Mesenchymal stem cell (in vitro differentiated cells and primary cell): ENCODE data around the gene ENPP6.

Experiments
- DNase-seq: peaks from one replicate; pipeline ENCODE4 v3.0.0-alpha.2; 2013
- H2AFZ ChIP-seq: one replicate; pipeline ENCODE4 v1.6.1; 2013; ENCODE audit warnings: low read depth, mild to moderate bottlenecking, control low read depth, inconsistent platforms, low read length, moderate library complexity
- H2AK5ac ChIP-seq: 2 replicates; pipeline ENCODE4 v1.6.1; 2013; ENCODE audit warnings: low read length, moderate library complexity, mild to moderate bottlenecking, inconsistent platforms; ENCODE audit not compliant: severe bottlenecking
- H2BK120ac ChIP-seq: one replicate; pipeline ENCODE4 v1.6.1; 2013; ENCODE audit warnings: low read depth, mild to moderate bottlenecking, inconsistent platforms, low read length, moderate library complexity
- H2BK12ac ChIP-seq, 2 experiments: one replicate each; pipeline ENCODE4 v1.6.1; 2013; ENCODE audit warnings: inconsistent platforms in 2 of 2, low read length in 2 of 2, mild to moderate bottlenecking in 2 of 2, moderate library complexity in 2 of 2, control low read depth in 1 of 2
- H2BK15ac ChIP-seq: one replicate; pipeline ENCODE4 v1.6.1; 2013; ENCODE audit warnings: mild to moderate bottlenecking, low read depth, inconsistent platforms; ENCODE audit not compliant: poor library complexity, severe bottlenecking
- H2BK5ac ChIP-seq: 2 replicates; pipeline ENCODE4 v1.6.1; 2013; ENCODE audit warnings: low read depth, mild to moderate bottlenecking, low read length, control low read depth, inconsistent platforms; ENCODE audit not compliant: poor library complexity, severe bottlenecking
- H3K14ac ChIP-seq, 2 experiments: one replicate each; pipeline ENCODE4 v1.6.1; 2013; ENCODE audit warnings: inconsistent platforms in 2 of 2, low read length in 2 of 2, control low read depth in 1 of 2, mild to moderate bottlenecking in 1 of 2, moderate library complexity in 1 of 2
- H3K18ac ChIP-seq, 2 experiments: one replicate each; pipeline ENCODE4 v1.6.1; 2013; ENCODE audit warnings: inconsistent platforms in 2 of 2, low read length in 2 of 2, control low read depth in 1 of 2, low read depth in 1 of 2, mild to moderate bottlenecking in 1 of 2
- H3K23ac ChIP-seq, 2 experiments: one replicate each; pipeline ENCODE4 v1.6.1; 2013; ENCODE audit warnings: inconsistent platforms in 2 of 2, low read length in 2 of 2, mild to moderate bottlenecking in 2 of 2, moderate library complexity in 2 of 2, control low read depth in 1 of 2
- H3K27ac ChIP-seq: 2 replicates; pipeline ENCODE4 v1.5.1; 2013; ENCODE audit warnings: mild to moderate bottlenecking, moderate library complexity, low read length, control low read depth, inconsistent platforms; ENCODE audit not compliant: poor library complexity, severe bottlenecking
- H3K27me3 ChIP-seq, 2 experiments: 2 replicates each; pipeline versions ENCODE4 v1.6.1 to v1.7.0; 2013; ENCODE audit warnings: low read length in 2 of 2, mild to moderate bottlenecking in 2 of 2, moderate library complexity in 2 of 2, control low read depth in 1 of 2, inconsistent platforms in 1 of 2; ENCODE audit not compliant: control insufficient read depth in 1 of 2, insufficient read depth in 1 of 2
- H3K36me3 ChIP-seq, 2 experiments: 2 replicates each; pipeline versions ENCODE4 v1.6.1 to v1.7.0; 2013; ENCODE audit warnings: low read length in 2 of 2, control low read depth in 1 of 2, inconsistent platforms in 1 of 2, low read depth in 1 of 2, mild to moderate bottlenecking in 1 of 2; ENCODE audit not compliant: insufficient read depth in 2 of 2, control insufficient read depth in 1 of 2
- H3K4ac ChIP-seq, 2 experiments: one replicate each; pipeline ENCODE4 v1.6.1; 2013; ENCODE audit warnings: inconsistent platforms in 2 of 2, low read length in 2 of 2, mild to moderate bottlenecking in 2 of 2, moderate library complexity in 2 of 2, control low read depth in 1 of 2, low read depth in 1 of 2
- H3K4me1 ChIP-seq: 2 replicates; pipeline ENCODE4 v1.6.1; 2013; ENCODE audit warnings: low read depth, low read length, control low read depth; ENCODE audit not compliant: control insufficient read depth, insufficient read depth
- H3K4me2 ChIP-seq: 2 replicates; pipeline ENCODE4 v1.6.1; 2013; ENCODE audit warnings: low read length, mild to moderate bottlenecking, inconsistent platforms; ENCODE audit not compliant: poor library complexity, severe bottlenecking
- H3K4me3 ChIP-seq, 2 experiments: 2 replicates each; pipeline versions ENCODE4 v1.5.1 to v1.7.0; 2013; ENCODE audit warnings: low read length in 2 of 2, mild to moderate bottlenecking in 2 of 2, control low read depth in 1 of 2, low read depth in 1 of 2; ENCODE audit not compliant: insufficient read depth in 1 of 2
- H3K79me1 ChIP-seq: replicated peaks from 2 replicates; pipeline ENCODE4 v1.6.1; 2013; ENCODE audit warnings: mild to moderate bottlenecking, control low read depth, low read length, inconsistent platforms; ENCODE audit not compliant: poor library complexity, severe bottlenecking
- H3K9ac ChIP-seq: 2 replicates; pipeline ENCODE4 v1.7.0; 2013; ENCODE audit warnings: mild to moderate bottlenecking, low read length, moderate library complexity
- H3K9me3 ChIP-seq: 2 replicates; pipeline ENCODE4 v1.7.0; 2013; ENCODE audit warnings: mild to moderate bottlenecking, low read length; ENCODE audit not compliant: control insufficient read depth
- H4K8ac ChIP-seq: one replicate; pipeline ENCODE4 v1.6.1; 2013; ENCODE audit warnings: inconsistent platforms, mild to moderate bottlenecking, low read length, moderate library complexity
- H4K91ac ChIP-seq: one replicate; pipeline ENCODE4 v1.6.1; 2013; ENCODE audit warnings: mild to moderate bottlenecking, low read length, inconsistent platforms
- WGBS: methylation state at CpG from one replicate; pipeline ENCODE4 v1.1.7; 2013; ENCODE audit warnings: mixed read lengths; 5-methylcytosine and 5-hydroxymethylcytosine counted together

Gene ENPP6

GRCh38 chr4:184115399-184115798 lies 102.3 kb downstream of the ENPP6 start:
- Histone ChIP-seq H3K4me3 (no peak overlapping the region), H3K18ac (no peak overlapping the region), H3K27ac (no peak overlapping the region), H2AFZ (no peak overlapping the region), H2AK5ac (no peak overlapping the region), H3K23ac (no peak overlapping the region), H3K36me3 (no peaks in the 10 kb centered on the region), H3K9ac (no peak overlapping the region), H3K79me1 (no peaks in the 10 kb centered on the region), H3K9me3 (peaks cover 5% of the 10 kb centered on the region), H2BK12ac (no peak overlapping the region), H3K27me3 (peaks cover 0 to 14% of the 10 kb centered on the region in 2 experiments), H3K4ac (no peak overlapping the region), H4K8ac (no peak overlapping the region), H2BK5ac (no peak overlapping the region), H3K4me2 (no peak overlapping the region), H2BK15ac (no peak overlapping the region), H2BK120ac (no peak overlapping the region), H4K91ac (no peak overlapping the region), H3K4me1 (no peaks in the 10 kb centered on the region), H3K14ac (no peak overlapping the region)
- WGBS, result 82% methylated on average over 4 of the region's 4 CpGs
- no peak for DNase-seq

- no peak overlapping the region for H4K8ac ChIP-seq
- H3K23ac ChIP-seq, result no peak overlapping the region
- H4K91ac ChIP-seq, result no peak overlapping the region
- no peaks in the 10 kb centered on the region for H3K36me3 ChIP-seq
- H2AFZ ChIP-seq, result no peak overlapping the region
- H3K14ac ChIP-seq, result no peak overlapping the region
- H3K9me3 ChIP-seq, result peaks cover 6% of the 10 kb centered on the region
- H3K79me1 ChIP-seq, result no peaks in the 10 kb centered on the region
- H3K4ac ChIP-seq, result no peak overlapping the region
- no peak overlapping the region for H3K4me2 ChIP-seq
- no peak overlapping the region for H3K18ac ChIP-seq
- H3K4me3 ChIP-seq, result no peak overlapping the region
- no peaks in the 10 kb centered on the region for H3K4me1 ChIP-seq
- no peak overlapping the region for H3K9ac ChIP-seq
- no peak overlapping the region for H2BK15ac ChIP-seq
- no peak overlapping the region for H3K27ac ChIP-seq
- no peak overlapping the region for H2AK5ac ChIP-seq
- H2BK5ac ChIP-seq, result no peak overlapping the region
- no peak overlapping the region for H2BK120ac ChIP-seq
- no peak for DNase-seq
- WGBS, result 85% methylated on average over 8 of the region's 8 CpGs
- H3K27me3 ChIP-seq, result peaks cover 0 to 18% of the 10 kb centered on the region in 2 experiments
- H2BK12ac ChIP-seq, result no peak overlapping the region
Measured at GRCh38 chr4:184114431-184114830, 103.2 kb downstream of the ENPP6 start.

- DNase-seq, result no peak
- Histone ChIP-seq H3K23ac (no peak overlapping the region), H3K4ac (no peak overlapping the region), H4K91ac (no peak overlapping the region), H3K36me3 (no peaks in the 10 kb centered on the region), H2AFZ (no peak overlapping the region), H3K4me2 (no peak overlapping the region), H3K4me1 (no peaks in the 10 kb centered on the region), H2BK12ac (no peak overlapping the region), H2BK5ac (no peak overlapping the region), H2BK15ac (no peak overlapping the region), H3K18ac (no peak overlapping the region), H4K8ac (no peak overlapping the region), H3K4me3 (no peak overlapping the region), H3K79me1 (no peaks in the 10 kb centered on the region), H2AK5ac (no peak overlapping the region), H3K9me3 (peaks cover 6% of the 10 kb centered on the region), H3K27ac (no peak overlapping the region), H2BK120ac (no peak overlapping the region), H3K14ac (no peak overlapping the region), H3K27me3 (peaks cover 0 to 18% of the 10 kb centered on the region in 2 experiments), H3K9ac (no peak overlapping the region)
- 85% methylated on average over 11 of the region's 13 CpGs for WGBS
Measured at GRCh38 chr4:184112006-184112550, 105.6 kb downstream of the ENPP6 start.

- no peak overlapping the region for H2BK120ac ChIP-seq
- no peak overlapping the region for H3K4ac ChIP-seq
- no peak overlapping the region for H3K4me3 ChIP-seq
- no peak overlapping the region for H2BK12ac ChIP-seq
- H3K14ac ChIP-seq, result no peak overlapping the region
- H3K79me1 ChIP-seq, result no peaks in the 10 kb centered on the region
- H2AK5ac ChIP-seq, result no peak overlapping the region
- no peaks in the 10 kb centered on the region for H3K4me1 ChIP-seq
- no peak overlapping the region for H3K23ac ChIP-seq
- H3K27me3 ChIP-seq, result peaks cover 0 to 18% of the 10 kb centered on the region in 2 experiments
- 80% methylated on average over 7 of the region's 7 CpGs for WGBS
- no peak for DNase-seq
- H3K27ac ChIP-seq, result no peak overlapping the region
- no peak overlapping the region for H4K8ac ChIP-seq
- H3K18ac ChIP-seq, result no peak overlapping the region
- peaks cover 6% of the 10 kb centered on the region for H3K9me3 ChIP-seq
- H3K36me3 ChIP-seq, result no peaks in the 10 kb centered on the region
- no peak overlapping the region for H3K9ac ChIP-seq
- no peak overlapping the region for H4K91ac ChIP-seq
- H2BK15ac ChIP-seq, result no peak overlapping the region
- no peak overlapping the region for H2AFZ ChIP-seq
- no peak overlapping the region for H2BK5ac ChIP-seq
- no peak overlapping the region for H3K4me2 ChIP-seq
Measured at GRCh38 chr4:184111233-184111832, 106.3 kb downstream of the ENPP6 start.
